Activated CD8-positive, alpha-beta memory T cell treated with anti-CD3 and anti-CD28 coated beads, Interleukin-2, amount 50 U/mL, for 24 hours (primary cell): Measurements from ENCODE around the gene TSPAN18.
A peak's percentile ranks its signal among the peaks of the same experiment; 100 is the strongest.

Source experiments
- DNase-seq: peaks from one replicate; pipeline ENCODE4 v3.0.0-alpha.2; 2020; ENCODE audit errors: extremely low read depth

The TSPAN18 gene

DNA sequence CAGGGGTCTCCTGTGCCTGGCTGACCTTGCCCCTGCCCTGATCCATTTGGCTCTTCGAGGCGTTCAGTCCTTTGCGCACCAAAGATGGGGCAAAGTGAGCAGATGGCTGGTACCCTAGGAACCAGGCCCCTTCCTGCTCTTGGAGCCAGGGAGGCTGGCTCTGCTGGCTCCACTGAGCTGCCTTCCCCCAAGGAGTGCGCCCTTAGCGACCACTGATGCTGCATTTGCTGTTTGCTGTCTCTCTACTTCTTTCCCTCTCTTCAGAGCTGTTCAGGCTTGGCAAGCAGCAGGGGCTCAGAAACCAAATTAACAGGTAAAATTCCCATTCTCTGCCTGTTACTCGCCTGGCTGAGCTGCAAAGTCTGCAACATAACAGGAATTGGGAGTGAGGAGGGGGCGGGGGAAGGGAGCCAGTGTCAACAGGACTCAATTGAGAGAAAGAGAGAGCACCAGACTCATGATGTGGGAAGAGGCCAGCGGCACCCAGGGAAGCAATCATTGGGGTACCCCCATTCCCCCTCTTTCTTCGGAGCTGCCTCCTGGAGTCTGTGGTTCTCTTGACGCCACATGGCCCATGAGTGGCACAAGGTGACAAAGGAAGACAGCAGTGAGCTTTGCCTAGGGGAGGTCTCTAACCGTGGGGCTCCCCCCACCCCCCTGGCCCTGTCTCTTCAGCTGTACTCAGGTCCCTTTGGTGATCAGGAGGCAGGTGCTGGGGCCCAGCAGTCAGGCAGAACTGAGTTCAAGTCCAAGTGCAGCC lies 121.6 kb downstream of the TSPAN18 start:
- no peak for DNase-seq

DNA sequence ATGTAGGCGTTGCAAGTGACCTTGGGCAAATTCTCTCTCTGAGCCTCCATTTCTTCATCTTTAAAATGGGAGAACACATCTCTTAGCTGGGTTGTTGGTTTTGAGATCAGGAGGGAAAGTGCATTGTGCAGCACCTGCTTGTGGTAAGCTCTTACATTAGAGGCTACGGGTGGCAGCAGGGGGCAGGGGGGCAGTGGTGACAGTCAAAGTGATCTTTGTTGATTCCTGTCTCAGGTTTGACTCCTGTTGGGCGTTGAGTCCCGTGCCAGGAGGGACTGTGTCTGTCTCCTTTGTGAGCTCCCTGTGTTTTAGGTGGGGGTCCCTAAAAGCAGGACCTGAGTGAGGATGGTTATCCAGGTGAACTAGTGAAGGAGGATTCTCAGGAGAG lies 122.2 kb downstream of the TSPAN18 start:
- DNase-seq: no peak

DNA sequence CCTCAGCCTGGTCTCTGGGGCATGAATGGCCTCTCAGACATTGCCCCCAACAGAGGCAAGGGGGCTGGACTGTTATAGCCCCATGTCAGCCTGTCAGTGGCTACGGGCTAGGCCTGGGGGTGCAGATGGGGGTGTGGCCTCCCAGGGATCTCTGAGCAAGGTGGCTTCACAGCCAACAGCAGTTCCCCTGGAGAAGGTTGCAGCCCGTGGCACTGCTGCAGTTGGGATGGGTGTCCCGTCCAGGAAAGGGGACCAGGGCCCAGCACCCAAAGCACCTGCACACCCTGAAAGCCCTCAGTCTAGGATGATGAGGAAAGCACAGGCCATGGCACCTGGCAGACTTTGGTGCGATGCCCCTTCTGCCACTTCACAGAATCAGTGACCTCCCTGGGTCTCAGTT lies 122.7 kb downstream of the TSPAN18 start:
- no peak for DNase-seq

DNA sequence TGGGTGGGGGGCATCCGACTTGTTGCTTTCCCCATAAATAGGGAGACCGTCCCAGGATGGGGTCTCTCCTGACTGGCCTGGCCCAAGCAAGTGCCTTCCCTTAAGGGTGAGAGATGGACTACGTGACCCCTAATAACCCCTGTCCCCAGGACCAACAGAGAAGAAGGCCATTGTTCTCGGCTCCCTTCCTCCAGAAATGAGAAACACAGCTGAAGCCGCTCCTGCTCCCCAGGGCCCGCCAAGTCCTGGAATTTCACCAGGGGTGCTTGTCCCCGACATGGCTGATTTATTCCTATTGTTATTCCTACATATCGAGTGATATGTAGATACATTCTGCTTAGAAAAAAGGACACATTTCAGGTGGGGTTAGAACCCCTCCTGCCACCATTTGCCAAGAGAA lies 123.2 kb downstream of the TSPAN18 start:
- DNase-seq: no peak

DNA sequence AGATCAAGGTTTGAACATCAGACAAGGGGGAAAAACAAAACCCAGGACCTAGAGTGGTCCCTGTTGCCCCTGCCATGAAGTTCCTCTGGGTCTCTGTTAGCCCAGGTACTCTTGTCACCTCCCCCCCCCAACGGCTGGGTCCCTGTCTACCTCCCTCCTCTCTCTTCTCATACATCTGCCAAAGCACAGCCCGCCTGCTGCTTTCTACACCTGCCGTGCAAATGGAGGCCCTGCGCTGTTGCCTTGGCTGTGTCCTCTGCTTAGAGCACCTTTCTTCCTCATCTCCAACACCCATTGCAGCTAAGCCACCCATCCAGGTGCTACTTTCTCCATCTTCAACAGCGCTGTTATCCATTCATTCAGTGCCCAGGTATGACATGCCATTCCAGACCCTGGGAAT lies 124.7 kb downstream of the TSPAN18 start:
- DNase-seq: no peak

DNA sequence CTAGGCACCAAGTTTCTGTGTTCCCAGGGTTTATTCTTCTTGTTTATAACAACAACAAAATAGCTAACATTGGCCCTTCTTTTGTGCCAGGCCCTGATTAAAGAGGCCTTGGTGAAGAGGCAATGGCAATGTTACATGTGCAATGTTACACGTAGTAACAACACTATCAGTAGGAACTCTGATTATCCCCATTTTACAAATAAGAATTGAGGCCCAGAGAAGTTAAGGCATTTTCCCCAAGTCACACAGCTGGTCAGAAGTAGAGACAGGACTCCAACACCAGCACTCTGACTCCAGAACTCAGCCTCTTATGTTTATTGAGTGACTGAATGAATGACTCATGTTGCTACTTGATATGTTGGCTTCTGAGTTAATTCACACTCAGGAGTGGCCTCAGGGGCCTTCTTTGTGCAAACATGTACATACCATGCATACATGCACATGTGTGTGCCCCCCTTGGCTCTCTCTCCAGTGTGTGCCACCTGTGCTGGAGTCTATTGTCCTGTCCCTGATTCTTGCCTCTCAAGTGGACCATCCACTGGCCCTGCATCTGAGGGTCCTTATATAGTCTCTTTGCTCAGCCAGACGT lies 125.5 kb downstream of the TSPAN18 start:
- no peak for DNase-seq

DNA sequence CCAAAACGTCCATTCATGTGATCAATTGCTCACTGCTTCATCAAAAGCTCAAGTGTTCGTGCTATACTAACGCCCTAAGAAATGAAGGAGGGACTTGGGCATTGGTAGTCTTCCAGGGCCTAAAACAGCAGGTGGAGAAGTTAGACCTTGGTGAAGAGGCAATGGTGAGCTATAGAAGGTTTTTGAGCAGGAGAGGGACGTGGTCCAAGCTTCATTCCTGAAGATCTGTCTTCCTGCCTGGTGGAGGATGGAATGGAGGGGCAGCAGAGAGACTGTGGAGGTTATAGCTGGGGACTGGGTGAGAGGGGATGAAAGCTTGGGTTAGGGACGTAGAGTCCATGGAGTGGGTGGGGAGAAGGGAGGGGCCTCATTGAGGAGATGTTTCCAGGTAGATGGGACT lies 126.2 kb downstream of the TSPAN18 start:
- no peak for DNase-seq

DNA sequence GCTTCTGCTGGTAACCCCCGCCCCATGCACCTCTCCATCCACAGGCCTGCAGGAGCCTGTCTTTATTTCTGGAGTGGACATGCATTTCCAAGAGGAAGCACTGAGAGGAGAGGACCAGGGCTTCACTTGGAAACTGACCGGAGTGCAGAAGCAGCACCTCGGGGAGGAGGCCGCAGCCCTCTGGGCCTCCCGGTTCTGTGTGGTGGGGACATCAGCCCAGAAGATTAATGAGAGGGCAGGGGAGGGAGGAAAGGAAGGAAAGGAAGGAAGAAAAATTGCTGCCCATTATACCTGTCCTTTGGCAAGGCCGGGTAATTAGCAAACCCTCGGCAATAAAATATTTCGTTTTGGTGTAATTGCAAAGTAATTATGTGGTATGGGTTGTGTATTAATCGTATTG lies 126.9 kb downstream of the TSPAN18 start:
- DNase-seq: no peak

DNA sequence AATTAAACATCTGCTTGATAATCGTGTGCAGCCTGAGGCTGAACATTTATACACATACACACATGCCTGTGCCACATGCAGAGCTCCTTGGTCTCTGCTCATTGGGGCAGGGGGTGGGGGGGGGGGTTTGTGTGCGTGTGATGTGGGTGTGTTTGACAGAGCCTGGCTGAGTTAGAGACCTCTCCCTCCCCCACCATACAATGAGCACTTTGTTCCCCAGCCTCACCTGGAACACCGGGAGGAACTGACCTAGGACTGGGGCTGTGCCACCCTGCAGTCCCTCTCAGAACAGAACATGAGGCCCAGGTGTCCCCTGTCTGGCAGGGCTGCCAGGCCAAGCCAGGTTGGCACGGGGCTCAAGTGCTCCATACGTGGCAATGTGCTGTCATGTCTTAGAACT lies 127.3 kb downstream of the TSPAN18 start:
- DNase-seq: no peak

DNA sequence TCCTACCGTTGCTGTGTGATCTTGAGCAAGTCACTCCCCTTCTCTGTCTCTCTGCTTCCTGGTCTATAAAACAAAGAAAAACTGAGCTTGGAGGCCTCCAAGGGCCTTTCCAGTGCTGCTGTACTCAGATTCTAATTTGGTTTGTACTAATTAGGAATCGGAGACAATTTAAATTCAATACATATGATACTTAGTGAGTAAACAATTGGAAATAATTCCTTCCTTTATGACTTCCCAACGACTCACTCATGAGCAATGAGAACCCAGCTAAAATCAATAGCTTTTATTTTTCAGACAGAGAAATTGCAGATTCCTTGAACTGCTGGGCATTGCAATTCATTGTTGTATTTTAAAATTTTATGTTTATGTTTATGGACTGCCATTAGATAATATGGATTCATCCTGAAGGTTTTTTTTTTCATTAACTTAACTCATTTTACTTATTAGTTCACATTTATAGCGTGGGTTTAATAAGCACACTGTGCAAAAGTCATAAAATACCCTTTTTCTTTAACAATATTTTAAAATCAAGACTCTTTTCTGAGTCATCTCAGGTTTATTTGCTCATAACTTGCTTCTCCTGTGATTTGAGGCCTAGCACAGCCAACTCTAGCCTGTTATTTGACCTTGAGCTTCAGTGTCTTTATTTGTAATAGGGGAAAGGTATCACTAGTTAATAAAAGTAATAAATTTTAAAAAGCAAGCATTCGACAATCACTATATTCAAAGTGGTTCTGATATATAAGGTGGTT lies 128.2 kb downstream of the TSPAN18 start:
- DNase-seq: no peak

DNA sequence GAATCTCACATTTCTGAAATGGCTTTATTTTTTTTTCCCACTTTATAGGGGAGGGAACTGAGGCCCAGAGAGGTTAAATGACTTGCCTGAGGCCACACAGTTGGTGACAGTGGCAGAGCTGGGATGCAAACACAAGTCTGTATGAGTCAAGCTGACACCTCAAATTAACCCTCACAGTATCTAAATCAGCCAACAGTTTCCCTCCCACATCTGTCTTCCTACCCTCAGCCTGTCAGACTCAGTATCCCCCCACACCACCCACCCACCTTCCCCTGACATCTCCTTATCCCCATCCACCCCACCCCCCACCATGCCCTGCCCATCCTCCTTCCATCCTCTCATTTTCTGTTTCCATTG lies 128.7 kb downstream of the TSPAN18 start:
- DNase-seq: no peak

DNA sequence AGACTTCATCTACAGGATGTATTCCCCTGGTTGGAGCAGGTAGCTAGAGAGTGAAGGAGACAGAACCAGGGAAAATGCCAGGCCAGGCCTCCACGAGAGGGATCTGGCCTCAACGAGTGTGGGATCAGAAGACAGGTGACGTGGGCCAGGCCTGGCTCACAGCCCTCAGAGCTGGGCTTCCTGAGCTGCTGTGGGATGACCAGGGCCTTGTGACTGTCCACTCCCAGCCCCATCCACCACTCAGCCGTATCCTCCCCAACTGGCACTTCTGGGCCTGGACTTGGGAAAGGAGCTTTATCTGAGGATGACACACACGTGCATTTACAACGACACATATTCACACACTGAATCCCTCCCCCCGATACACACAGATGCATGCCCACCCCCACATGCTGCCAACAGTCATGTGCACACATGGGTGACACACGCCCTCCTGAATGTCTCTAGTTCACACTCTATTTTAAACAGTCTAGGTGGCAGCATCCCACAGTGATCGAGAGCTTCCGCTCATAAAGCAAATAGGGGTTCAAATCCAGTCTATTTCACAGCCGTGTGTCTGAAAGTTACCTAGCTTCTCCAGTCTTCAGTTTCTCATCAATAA lies 130.8 kb downstream of the TSPAN18 start:
- DNase-seq: no peak

DNA sequence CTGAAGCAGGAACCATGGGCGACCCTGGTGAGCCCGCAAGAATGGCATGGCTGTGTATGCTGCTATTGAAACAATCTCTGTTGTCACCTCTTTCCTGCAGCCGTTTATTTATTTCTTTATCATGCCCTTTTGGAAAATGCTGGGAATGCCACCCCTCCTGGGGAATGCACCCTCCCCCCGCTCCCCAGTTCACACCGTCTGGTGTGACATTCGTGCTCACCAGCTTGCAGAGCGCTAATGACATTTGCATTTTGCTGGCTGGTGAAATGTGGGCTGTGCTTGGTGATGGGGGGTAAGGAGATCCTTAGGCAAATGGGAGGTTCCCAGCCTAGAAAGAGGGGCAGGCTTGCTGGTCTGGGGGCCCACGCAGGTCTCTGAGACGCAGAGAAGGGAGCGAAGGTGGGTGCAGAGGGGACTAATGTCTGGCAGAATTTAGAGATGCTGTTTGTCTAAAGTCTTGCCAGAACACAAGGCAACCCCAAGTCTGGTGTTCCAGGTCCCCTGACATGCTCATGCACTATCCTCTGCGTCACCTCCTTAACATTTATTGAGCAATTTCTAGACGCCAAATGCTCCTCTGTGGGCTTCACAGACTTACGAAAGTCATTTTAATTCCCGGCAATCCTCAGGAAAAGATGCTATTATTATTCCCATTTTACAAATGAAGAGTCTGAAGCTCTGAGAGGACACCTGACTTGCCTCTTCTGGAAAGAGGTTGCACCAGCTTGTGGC lies 132.2 kb downstream of the TSPAN18 start:
- DNase-seq: no peak

DNA sequence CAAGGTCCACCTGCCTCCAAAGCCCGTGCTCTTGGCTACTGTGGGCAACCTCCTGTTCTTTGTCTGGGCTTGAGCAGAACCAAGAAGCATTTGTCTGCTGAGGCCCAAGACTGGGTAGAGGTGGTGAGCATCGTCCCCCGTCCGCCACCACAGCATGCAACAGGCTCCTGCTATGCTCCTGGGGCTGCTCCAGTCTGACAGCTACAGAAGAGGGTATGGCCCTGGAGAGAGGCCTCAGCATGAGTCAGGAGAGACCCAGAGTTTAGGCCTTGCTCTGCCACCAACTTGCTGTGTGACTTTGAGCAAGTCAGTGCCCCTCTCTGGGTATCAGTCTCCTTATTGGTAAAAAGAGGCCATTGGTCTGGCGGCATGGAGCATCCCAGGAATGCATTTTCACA lies 132.8 kb downstream of the TSPAN18 start:
- DNase-seq: no peak

DNA sequence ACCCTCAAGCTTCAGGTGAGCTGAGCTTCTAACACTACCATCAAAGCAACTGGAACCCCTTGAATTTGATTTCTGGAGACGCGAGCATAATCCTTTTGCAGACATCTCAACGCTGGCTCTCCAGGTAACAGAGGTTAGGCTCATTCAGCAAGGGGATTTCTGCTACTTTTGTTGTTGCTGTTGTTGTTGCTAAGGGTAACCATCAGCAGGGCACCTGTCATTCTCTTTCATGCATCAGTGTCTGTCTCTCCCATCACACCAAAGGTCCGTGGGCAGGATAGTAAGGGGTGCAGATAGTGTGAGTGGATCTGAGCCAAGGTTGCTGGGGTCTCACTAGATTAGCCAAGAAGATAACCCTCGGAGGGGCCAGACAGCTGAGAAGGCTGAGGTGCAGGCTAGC lies 133.6 kb downstream of the TSPAN18 start:
- DNase-seq: no peak

DNA sequence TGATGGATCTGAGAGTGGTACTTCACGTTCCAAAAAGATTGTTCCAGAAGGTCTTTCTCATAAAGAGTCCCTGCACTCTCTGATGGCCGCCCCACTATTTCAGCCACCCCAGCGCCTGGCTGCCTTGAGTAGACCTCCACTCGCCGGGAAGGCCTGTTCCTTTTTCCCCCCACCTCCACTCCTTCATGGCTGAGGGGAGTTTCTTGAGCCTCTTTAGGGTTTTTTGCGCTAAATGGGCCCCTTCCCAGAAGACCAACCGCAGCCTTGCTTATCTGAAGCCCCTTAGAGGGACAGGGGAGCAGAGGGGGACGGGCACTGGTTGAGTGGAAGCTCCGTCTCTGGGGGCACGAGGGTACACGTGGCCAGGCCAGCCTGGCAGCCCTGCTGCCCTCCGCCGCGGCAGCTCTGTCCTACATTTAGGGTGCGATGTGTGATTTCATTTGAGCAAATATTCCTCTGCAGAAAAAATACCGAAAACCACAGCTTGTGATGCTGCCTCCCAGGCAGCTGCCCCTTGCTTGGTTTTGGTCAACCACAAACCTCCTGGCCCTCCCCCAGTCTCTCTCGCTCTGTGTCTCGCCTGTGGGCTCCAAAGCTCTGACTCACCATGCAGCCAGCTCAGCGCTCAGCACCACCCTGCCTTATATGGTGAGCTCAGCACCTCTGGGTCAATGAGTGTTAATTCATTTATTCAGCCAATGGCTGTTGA lies 135.2 kb downstream of the TSPAN18 start:
- peak; percentile 65 for DNase-seq

DNA sequence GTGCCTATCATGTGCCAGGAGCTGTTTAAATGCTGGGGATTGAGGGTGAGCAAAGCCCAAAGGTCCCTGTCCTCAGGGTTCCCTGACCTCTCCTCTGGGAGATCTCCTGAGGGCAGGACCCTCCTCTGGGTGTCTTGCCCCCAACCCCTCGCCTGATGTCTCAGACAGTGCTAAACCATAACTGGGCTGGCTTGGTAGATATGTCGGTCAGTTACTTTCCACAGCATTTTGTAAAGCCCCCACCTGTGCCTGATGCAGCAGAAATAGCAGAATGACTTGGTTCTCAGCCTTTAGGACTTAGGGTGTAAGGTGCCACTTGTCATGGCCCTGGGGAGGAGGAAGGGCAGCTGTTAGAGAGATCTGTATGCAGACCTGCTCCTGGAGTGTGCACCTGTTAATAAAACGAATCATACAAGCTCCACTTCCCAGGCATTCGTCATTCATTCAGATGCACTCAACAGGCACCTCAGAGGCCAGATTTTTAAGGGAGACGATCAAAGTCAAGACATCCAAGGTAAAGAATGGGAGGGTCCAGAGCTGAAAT lies 135.9 kb downstream of the TSPAN18 start:
- DNase-seq: no peak

DNA sequence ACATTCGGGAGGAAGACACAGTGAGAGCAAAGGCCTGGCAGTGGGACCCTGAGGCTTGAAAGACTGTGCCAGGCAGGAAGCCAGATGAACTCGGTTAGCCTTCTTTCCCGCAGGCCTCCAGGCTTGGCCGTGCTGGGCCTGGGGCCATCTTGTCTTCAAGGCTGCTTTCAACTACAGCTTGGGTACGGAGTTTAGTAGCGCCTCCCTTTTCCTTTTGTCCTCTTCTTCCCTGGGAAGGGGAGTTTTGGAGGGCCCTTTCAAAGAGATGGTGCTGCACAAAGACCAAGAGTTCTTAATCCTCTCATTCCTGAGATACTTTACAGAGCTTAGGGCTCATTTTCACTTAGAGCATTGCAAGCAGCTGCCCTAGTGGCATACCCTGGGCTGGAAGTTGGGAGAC lies 136.5 kb downstream of the TSPAN18 start:
- no peak for DNase-seq

DNA sequence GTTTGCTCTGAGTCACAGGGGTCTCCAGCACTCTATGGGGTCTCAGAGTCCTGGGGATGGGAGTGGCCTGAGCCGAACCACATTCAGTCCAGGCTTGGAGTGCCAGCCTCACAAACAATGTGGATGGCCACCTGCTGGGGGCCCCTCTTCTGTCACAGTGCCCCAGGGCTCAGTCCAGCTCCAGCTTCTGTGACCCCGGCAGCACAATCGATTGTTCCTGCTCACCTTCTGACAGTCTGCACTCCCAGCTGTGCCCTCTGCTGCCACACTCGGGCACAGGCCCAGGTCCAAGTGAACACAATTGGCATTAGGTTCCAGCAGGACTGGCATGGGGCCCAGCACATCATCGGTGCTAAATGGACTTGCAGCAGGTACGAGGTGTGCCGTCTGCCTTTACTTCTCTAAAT lies 139.1 kb downstream of the TSPAN18 start:
- DNase-seq: no peak

DNA sequence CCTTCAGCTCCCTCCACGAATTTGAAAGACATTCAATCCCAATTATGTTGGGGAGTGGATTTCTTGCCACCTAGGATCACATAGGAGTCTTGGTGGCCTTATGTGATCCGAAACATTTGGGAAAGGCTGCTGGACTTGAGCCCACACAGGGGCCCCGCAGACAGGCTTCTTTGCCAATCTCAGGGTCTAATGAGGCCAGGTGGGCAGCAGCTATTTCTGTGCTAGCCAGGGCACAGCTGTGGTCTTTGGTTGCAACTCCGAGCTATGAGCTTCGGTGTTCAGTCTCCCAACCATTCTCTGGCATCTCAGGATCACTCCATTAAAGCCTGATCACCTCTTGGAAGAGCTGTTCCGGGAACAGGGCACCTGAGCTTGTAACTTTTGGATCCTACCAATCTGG lies 139.5 kb downstream of the TSPAN18 start:
- no peak for DNase-seq

DNA sequence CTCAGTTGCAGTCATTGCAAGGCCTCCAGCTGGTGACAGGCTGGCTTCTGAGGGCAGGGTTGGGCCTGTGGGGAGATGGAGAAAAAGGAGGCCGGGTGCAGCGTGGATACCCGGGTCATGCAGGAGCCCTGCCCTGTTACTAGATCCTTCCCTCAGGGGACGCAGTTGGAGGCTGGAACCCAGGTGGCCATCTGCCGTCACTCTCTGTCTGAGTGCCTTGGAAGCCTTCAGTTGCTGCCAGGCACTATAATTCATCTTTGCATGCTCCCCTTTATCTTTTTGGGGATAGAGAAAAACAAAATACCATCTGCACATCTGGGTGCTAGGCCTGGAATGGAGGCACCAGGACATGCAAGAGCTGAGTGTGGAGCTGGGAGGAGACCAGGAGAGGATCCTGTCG lies 141.3 kb downstream of the TSPAN18 start:
- DNase-seq: no peak
